B cell (primary cell): ENCODE results near the gene EFCAB9.

Experiments
- CTCF ChIP-seq: fragments of 200-600 bp; IDR thresholded peaks from one replicate; pipeline ENCODE4 v1.8.0; 2022; ENCODE audit warnings: antibody characterized with exemption, mild to moderate bottlenecking
- EZH2 ChIP-seq: IDR thresholded peaks from 2 replicates; pipeline ENCODE4 v1.6.1; 2012; ENCODE audit warnings: borderline replicate concordance, low read depth, mild to moderate bottlenecking, moderate library complexity, low read length; ENCODE audit not compliant: insufficient read depth, poor library complexity, severe bottlenecking

- TF ChIP-seq CTCF (no peak), EZH2 (no peak)
Measured at GRCh38 chr5:172245046-172245445, 51.1 kb downstream of the EFCAB9 start.
